CD14-positive monocyte (primary cell): ENCODE data around the gene RTP1. TPM values are rescaled to one million over a fixed set of nuclear protein-coding genes. Genes with fewer than 3 reads are reported as not detected.

Experiments used
- DNase-seq, 3 donors: peaks; one replicate each; pipeline ENCODE4 v3.0.0-alpha.2; 2011 to 2022
- H2AFZ ChIP-seq: 2 replicates; pipeline ENCODE4 v1.6.0; 2012; ENCODE audit warnings: mild to moderate bottlenecking, low read depth, low read length, inconsistent platforms; ENCODE audit not compliant: insufficient read depth, poor library complexity, severe bottlenecking
- H3K27ac ChIP-seq, 2 donors: 1 replicate in 1 of 2; 2 replicates in 1 of 2; pipeline ENCODE4 v1.5.1; 2012 to 2013; ENCODE audit warnings: low read length in 2 of 2, control low read depth in 1 of 2, inconsistent platforms in 1 of 2, low read depth in 1 of 2, mild to moderate bottlenecking in 1 of 2
- H3K27me3 ChIP-seq, 2 donors: one replicate each; pipeline versions ENCODE4 v1.6.0 to v1.6.1; 2011 to 2013; ENCODE audit warnings: low read length in 2 of 2; ENCODE audit not compliant: control insufficient read depth in 2 of 2, insufficient read depth in 2 of 2
- H3K36me3 ChIP-seq, 2 donors: replicated peaks in 1 of 2; 1 replicate in 1 of 2; 2 replicates in 1 of 2; pipeline versions ENCODE4 v1.5.1 to v1.6.1; 2012 to 2013; ENCODE audit warnings: low read length in 2 of 2, control low read depth in 1 of 2, inconsistent platforms in 1 of 2, mild to moderate bottlenecking in 1 of 2; ENCODE audit not compliant: insufficient read depth in 2 of 2, control insufficient read depth in 1 of 2
- H3K4me1 ChIP-seq, 2 donors: 1 replicate in 1 of 2; 2 replicates in 1 of 2; pipeline versions ENCODE4 v1.5.1 to v1.6.1; 2012 to 2013; ENCODE audit warnings: low read length in 2 of 2, control low read depth in 1 of 2, inconsistent platforms in 1 of 2, mild to moderate bottlenecking in 1 of 2, moderate library complexity in 1 of 2; ENCODE audit not compliant: insufficient read depth in 2 of 2, control insufficient read depth in 1 of 2
- H3K4me2 ChIP-seq: replicated peaks from 2 replicates; pipeline ENCODE3; 2012; ENCODE audit warnings: low read length, moderate library complexity, mild to moderate bottlenecking; ENCODE audit not compliant: poor library complexity, severe bottlenecking; ENCODE audit errors: extremely low read depth
- H3K4me3 ChIP-seq, 3 experiments: fragments of 200-600 bp in 1 of 3; sonication (generic) in 1 of 3; replicated peaks in 1 of 3; 1 replicate in 2 of 3; 2 replicates in 1 of 3; pipeline ENCODE4 v1.5.1; 2011 to 2013; ENCODE audit warnings: low read length in 3 of 3, mild to moderate bottlenecking in 3 of 3, control low read depth in 2 of 3, low read depth in 2 of 3, inconsistent platforms in 1 of 3, moderate library complexity in 1 of 3
- H3K79me2 ChIP-seq: 2 replicates; pipeline ENCODE4 v1.6.0; 2012; ENCODE audit warnings: mild to moderate bottlenecking, control low read depth, inconsistent platforms, low read length, moderate library complexity; ENCODE audit not compliant: insufficient read depth
- H3K9ac ChIP-seq: 2 replicates; pipeline ENCODE4 v1.6.0; 2017; ENCODE audit warnings: low read length, mild to moderate bottlenecking; ENCODE audit not compliant: insufficient read depth, poor library complexity, severe bottlenecking
- H3K9me3 ChIP-seq, 2 donors: replicated peaks in 1 of 2; 1 replicate in 1 of 2; 2 replicates in 1 of 2; pipeline versions ENCODE4 v1.5.1 to v1.6.1; 2012 to 2013; ENCODE audit warnings: low read length in 2 of 2, control low read depth in 1 of 2; ENCODE audit not compliant: control insufficient read depth in 1 of 2, insufficient read depth in 1 of 2
- H4K20me1 ChIP-seq: 2 replicates; pipeline ENCODE4 v1.6.0; 2012; ENCODE audit warnings: mild to moderate bottlenecking, low read length, control low read depth, moderate library complexity; ENCODE audit not compliant: insufficient read depth
- H3K27ac Mint-ChIP-seq, 7 donors: one replicate each; pipeline ENCODE4 v1.8.0; 2020; ENCODE audit warnings: mild to moderate bottlenecking in 7 of 7, mixed read lengths in 7 of 7, moderate library complexity in 6 of 7, inconsistent platforms in 2 of 7
- H3K27me3 Mint-ChIP-seq, 3 donors: one replicate each; pipeline ENCODE4 v1.8.0; 2021 to 2022; ENCODE audit warnings: low read depth in 3 of 3, mild to moderate bottlenecking in 3 of 3, mixed read lengths in 3 of 3, moderate library complexity in 3 of 3, inconsistent platforms in 1 of 3
- H3K36me3 Mint-ChIP-seq, 2 donors: one replicate each; pipeline ENCODE4 v1.8.0; 2020; ENCODE audit warnings: mixed read lengths in 2 of 2, inconsistent platforms in 1 of 2, mild to moderate bottlenecking in 1 of 2
- H3K4me1 Mint-ChIP-seq: one replicate; pipeline ENCODE4 v1.8.0; 2020; ENCODE audit warnings: mild to moderate bottlenecking, mixed read lengths
- H3K4me3 Mint-ChIP-seq, 2 donors: one replicate each; pipeline ENCODE4 v1.8.0; 2020; ENCODE audit warnings: mild to moderate bottlenecking in 2 of 2, mixed read lengths in 2 of 2, moderate library complexity in 1 of 2
- H3K9me3 Mint-ChIP-seq, 7 donors: one replicate each; pipeline ENCODE4 v1.8.0; 2020 to 2022; ENCODE audit warnings: mixed read lengths in 7 of 7, mild to moderate bottlenecking in 6 of 7, moderate library complexity in 6 of 7, inconsistent platforms in 2 of 7
- CTCF ChIP-seq: fragments of 200-600 bp; IDR thresholded peaks from one replicate; pipeline ENCODE4 v1.8.0; 2022; ENCODE audit warnings: antibody characterized with exemption, mild to moderate bottlenecking
- WGBS: methylation state at CpG from one replicate; pipeline ENCODE4 v1.1.5; 2013; ENCODE audit warnings: missing lambda C conversion rate; ENCODE audit not compliant: insufficient coverage; 5-methylcytosine and 5-hydroxymethylcytosine counted together
- intact Hi-C, 2 donors: fragments of 100-400 bp; cut with micrococcal nuclease; formaldehyde crosslinking; loops; one replicate each; pipeline versions ENCODE4 v1.15.0 to v1.15.1; 2023
- polyA plus RNA-seq, 3 donors: library from polyadenylated mRNA; depleted of rRNA in 1 of 3; unstranded in 2 of 3; stranded (reverse) in 1 of 3; fragments of 300-500 nt in 2 of 3; fragments of >200 nt in 1 of 3; fragmentation: Illumina TruSeq in 2 of 3; gene quantifications; 1 replicate in 2 of 3; 2 replicates in 1 of 3; pipeline ENCODE4 v1.2.3, GENCODE V29; 2012 to 2021

RTP1 gene
- polyA plus RNA-seq, 3 donors: not detected

GRCh38 chr3:187243933-187244524, 46.7 kb downstream of the RTP1 start:
- no peak for TF ChIP-seq CTCF
- Mint-ChIP-seq H3K4me1 (peaks cover 4% of the 10 kb centered on the region), H3K9me3 (peaks cover 0 to 9% (median 0%) of the 10 kb centered on the region in 7 donors), H3K27me3 (peaks cover 3 to 10% (median 8%) of the 10 kb centered on the region in 3 donors), H3K36me3 (no peaks in the 10 kb centered on the region), H3K4me3 (no peak overlapping the region), H3K27ac (no peak overlapping the region)
- DNase-seq: no peak
- intact Hi-C loops: no loop called here
- no peaks in the 10 kb centered on the region for H3K4me1 ChIP-seq
- no peak overlapping the region for H3K4me3 ChIP-seq
- no peaks in the 10 kb centered on the region for H4K20me1 ChIP-seq
- no peak overlapping the region for H3K4me2 ChIP-seq
- H3K79me2 ChIP-seq: no peaks in the 10 kb centered on the region
- no peak overlapping the region for H3K27ac ChIP-seq
- no peaks in the 10 kb centered on the region for H3K36me3 ChIP-seq
- no peaks in the 10 kb centered on the region for H3K27me3 ChIP-seq
- WGBS: no CpG with 5 or more reads among the region's 2 CpGs
- peaks cover 0 to 3% of the 10 kb centered on the region in 2 donors for H3K9me3 ChIP-seq
- H3K9ac ChIP-seq: no peak overlapping the region
- H2AFZ ChIP-seq: no peak overlapping the region

GRCh38 chr3:187247398-187247797, 50.1 kb downstream of the RTP1 start:
- peaks cover 2 to 8% (median 3%) of the 10 kb centered on the region in 3 donors for H3K27me3 Mint-ChIP-seq
- no peaks in the 10 kb centered on the region for H4K20me1 ChIP-seq
- TF ChIP-seq CTCF: no peak
- no peaks in the 10 kb centered on the region for H3K36me3 ChIP-seq
- no peaks in the 10 kb centered on the region for H3K36me3 Mint-ChIP-seq
- no peaks in the 10 kb centered on the region for H3K9me3 ChIP-seq
- H3K4me3 ChIP-seq: no peak overlapping the region
- peaks cover 4% of the 10 kb centered on the region for H3K4me1 Mint-ChIP-seq
- no peak overlapping the region for H3K27ac ChIP-seq
- H2AFZ ChIP-seq: no peak overlapping the region
- WGBS: 100% methylated on average over 2 of the region's 3 CpGs
- no peak overlapping the region for H3K27ac Mint-ChIP-seq
- H3K9ac ChIP-seq: no peak overlapping the region
- no peaks in the 10 kb centered on the region for H3K4me1 ChIP-seq
- intact Hi-C loops: no loop called here
- DNase-seq: no peak
- no peaks in the 10 kb centered on the region for H3K27me3 ChIP-seq
- H3K4me3 Mint-ChIP-seq: no peak overlapping the region
- no peak overlapping the region for H3K4me2 ChIP-seq
- peaks cover 0 to 3% (median 0%) of the 10 kb centered on the region in 7 donors for H3K9me3 Mint-ChIP-seq
- H3K79me2 ChIP-seq: no peaks in the 10 kb centered on the region

Other genes with a start within 250 kb of the RTP1 start
- 1 to 10 TPM; 1.1 to 3.4 (median 3.1) TPM for gene RPL39L, start 58.0 kb upstream of the RTP1 start, polyA plus RNA-seq
- gene MASP1, start 94.3 kb downstream of the RTP1 start, polyA plus RNA-seq: not detected
- gene RTP4, start 170.9 kb downstream of the RTP1 start, polyA plus RNA-seq: 1 to 10 TPM; 1.7 to 6.6 (median 3.3) TPM